GM19395 (cell line): ENCODE measurements around the gene CPA4.

Experiments used
- ATAC-seq: cut with Tn5 transposase; IDR thresholded peaks from one replicate; pipeline ENCODE4 v1.9.1; 2021; ENCODE audit warnings: mild to moderate bottlenecking, moderate library complexity; ENCODE audit not compliant: unreplicated experiment

The CPA4 gene

DNA sequence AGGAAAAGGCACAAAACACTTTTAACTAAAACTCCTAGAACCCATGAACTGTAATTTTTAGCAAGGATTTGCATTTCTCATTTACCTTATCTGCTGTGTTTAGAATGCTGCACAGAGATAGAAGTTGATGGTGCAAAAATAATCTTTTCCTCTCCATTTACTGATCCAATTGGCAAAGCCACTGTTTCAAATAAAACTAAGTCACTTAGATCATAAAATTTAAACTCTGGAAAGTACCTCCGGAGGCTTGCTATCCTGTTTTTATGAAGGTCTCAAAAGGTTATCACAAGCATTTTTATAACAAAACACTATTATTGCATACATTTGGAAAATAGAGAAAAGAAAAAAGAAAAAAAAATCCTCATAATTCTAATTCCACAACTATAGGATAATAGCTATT lies 18.7 kb upstream of the CPA4 start:
- ATAC-seq = no peak

DNA sequence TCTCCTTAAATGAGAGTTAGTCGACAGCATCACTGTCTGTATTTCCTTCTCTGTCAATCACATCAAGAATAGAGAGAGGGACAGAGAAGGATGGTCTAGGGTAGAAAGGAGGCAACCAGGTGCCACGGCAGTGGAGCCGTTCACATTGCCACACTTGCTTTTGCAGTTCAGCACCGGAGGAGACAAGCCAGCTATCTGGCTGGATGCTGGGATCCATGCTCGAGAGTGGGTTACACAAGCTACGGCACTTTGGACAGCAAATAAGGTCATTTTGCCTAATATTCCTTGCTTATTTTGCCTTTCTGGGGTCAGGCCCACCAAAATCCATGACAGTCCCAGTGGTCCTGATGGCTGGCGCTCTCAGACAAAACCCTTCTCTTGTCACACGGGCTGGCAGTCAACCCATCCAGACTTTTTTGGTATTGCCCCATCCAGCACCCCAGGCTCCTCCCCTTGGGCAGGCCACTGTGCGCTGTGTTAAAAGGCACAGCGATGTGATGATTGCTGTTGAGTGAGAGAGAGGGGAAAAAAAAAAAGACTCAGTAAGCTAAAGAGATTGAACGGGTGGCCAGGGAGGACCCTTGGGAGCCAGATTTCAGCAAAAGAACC lies 17.9 kb upstream of the CPA4 start:
- ATAC-seq = no peak

DNA sequence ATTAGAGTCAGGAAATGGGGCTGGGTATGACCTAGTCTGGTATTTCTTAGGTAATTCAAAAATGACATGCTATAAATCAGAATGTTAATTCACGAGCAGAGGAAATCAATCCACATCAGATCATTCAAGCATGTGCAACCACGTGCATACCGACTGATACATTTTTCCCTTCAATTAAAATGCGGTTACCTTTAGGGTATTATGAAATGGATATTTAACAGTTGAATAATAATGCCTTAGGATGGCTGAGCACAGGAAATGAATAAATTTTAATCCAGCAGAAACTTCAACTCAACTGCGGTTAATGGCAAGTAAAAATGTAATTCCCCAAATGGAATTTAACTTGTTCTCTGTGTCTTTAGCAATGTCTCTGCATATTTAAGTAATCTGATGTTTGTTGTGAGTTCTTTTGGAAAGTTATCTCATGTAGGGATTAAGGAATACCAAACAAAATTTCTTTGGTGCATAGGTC lies 17.1 kb upstream of the CPA4 start:
- no peak for ATAC-seq

DNA sequence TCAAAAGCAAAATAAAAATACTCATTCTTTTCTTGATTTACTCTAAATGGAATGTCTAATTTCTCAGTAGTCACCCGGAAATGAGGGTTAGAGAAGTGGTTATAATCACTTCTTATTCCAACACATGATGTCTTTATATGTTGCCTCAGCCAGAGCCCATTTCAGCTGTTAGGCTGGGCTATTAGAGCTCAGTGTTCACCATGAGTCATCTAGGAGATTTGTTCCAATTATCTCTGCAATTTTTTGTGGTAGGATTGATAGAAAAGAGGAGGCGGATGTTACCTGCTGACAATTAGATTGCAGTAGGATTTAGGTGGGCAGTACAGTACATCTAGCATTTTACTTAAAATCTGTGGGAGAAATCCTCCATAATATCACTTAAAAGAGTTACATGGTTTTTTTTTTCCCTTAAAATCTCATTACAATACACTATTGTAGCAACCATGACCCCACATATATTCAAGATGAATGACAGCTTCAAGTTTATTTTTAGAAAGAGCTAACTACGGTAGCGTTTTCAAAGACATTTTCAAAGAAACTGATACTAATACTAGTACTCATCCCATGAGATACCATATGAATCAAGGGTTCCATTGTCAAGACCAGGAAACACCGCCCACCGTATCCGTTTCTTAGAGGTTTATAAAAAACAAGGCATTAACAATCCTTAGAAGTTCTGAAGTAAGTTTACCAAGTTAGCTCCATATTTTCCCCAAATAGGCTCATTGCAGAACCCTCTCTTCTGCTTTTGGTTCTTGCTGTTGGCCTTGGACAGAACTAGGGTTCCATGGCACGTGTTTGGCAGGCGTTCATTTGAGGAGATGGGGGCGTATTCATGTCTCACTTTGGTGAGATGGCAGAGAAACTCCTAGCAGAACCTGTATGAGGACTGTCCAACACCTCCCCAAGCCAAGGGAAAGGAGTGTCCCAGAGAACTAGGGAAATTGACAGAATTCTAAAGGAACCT lies 15.9 kb upstream of the CPA4 start:
- ATAC-seq = no peak

DNA sequence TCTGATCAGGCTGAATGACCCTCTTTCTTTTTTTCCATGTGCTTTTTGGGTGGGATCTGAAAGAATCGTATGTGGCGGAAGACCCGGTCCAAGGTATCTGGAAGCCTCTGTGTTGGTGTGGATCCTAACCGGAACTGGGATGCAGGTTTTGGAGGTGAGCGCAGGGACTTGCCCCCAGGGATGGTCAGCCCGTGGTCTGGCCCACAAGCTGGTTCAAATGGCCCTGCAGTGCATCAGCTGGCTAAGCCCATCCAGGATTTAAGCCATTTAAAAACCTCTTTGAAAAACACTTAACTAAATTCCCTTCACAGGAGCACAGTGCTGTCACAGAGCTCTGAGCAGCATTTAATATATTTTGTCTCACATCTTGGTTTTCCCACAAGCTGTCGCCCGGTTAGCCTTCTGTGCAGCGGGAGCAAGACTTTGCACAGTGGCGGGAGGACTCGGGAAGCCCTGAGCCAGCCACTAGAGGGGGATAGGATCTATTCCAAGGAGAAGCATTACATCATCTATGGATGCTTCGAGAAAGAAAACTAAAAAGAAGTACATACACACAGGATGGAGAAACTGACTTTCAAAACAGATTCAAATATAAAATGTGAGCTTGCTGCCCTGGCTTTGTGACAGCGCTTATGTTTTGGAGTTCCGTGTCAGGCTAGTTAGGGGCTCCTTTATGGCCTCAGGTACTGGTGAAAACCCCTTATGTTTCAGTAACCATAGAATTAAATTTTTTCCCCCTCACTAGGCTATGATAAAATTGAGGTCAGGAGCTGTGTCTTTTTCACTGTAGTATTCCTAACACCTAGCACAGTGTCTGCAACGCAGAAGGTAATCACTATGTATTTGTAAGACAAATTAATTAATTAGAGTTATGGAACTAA lies 15.0 kb upstream of the CPA4 start:
- ATAC-seq = no peak

DNA sequence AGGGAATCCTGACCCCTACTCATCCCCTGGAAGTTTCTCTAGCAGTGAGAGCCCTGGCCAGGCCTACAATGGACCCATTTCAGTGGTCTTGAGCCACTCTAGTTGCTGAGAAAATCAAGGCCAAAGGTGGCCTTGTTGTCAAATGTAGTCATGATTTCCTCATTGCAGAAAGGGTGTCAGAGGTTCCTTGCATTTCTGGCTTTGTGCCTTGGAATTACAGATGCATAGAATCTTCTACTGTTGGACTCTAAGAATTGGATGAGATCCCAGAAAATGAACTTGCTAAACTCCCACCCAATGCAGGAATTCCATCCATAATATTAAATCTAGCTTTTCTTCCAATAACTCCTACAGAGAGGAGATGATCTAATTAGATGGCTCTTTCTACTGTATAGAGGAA lies 14.1 kb upstream of the CPA4 start:
- ATAC-seq = no peak

DNA sequence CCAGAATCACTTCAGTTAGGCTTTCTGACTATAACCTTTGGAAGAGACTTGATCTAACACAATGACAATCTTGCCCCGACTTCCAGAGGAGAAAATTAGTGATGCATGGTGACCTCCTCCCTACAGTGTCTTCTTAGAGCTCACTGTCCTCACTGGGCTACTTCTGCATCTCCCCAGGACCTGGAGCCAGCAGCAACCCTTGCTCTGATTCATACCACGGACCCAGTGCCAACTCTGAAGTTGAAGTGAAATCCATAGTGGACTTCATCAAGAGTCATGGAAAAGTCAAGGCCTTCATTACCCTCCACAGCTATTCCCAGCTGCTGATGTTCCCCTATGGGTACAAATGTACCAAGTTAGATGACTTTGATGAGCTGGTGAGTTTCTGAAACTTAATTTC lies 13.7 kb upstream of the CPA4 start:
- ATAC-seq = no peak

DNA sequence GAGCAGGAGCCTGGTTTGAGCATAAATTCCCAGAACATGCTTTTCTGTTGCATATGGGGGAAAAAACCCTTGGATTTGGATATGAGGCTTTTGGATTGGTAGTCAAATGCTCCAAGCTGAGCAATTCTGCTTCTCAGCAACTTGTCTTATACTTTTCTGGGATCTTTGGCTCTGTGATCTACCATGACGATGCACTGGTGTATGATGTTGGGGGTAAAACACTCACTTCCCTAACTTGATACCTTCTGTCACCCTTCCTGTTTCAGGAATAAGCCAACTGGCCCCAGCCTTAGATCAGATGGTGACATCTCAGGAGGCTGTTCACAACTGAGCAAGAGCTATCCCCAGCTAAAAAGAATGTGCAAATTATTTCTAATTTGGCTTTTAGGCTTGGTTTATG lies 13.1 kb upstream of the CPA4 start:
- no peak for ATAC-seq

DNA sequence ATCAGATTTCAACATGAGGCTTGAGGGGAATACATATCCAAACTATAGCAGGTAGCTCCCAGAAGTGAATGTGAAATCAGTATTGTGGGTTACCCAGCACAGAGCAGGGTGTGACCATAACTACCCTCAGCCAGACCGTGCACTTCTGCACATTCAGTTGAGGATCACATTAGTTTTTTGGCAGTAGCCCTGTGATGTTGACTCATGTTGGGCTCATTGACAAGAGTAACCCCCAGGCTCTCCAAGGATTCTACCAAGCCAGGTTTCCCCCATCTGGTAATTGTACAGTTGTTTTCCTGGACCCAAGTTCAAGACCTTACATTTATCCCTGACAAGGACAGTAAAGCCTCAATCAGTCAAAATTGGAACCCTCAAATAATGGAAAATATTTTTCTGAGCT lies 11.7 kb upstream of the CPA4 start:
- no peak for ATAC-seq

DNA sequence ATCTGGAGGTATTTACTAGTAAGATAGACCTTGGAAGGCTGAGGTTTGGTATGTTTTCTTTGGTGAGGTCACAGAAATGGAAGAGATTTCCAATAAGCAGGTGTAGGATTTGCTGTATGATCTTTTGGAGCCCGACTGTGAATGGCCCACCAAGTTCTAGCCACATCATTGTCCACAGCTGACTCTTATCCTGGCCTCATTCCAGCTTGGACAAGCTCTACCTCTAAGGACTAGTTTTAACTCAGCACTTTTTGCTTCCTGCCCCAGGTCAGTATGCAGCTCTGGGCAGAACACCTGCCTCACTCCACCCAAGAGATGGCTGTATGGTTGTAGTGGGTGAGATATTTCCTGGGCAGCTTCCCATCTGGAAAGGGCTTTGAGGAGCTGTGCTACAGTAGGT lies 6.1 kb upstream of the CPA4 start:
- no peak for ATAC-seq

DNA sequence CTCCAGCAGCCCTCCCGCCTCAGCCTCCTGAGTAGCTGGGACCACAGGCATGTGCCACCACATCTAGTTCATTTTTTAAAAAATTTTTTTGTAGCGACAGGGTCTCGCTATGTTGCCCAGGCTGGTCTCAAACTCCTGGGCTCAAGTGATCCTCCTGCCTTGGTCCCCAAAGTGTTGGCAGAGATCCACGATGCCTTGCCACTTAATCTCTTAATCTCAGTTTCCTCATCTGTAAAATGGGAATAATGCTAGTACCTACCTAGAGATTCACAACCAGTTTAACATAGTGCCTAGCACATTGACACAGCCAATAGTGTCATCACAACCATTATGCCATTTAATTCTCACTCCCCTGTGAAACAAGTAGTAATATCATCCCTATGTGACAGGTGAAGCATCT lies 4.8 kb upstream of the CPA4 start:
- no peak for ATAC-seq

DNA sequence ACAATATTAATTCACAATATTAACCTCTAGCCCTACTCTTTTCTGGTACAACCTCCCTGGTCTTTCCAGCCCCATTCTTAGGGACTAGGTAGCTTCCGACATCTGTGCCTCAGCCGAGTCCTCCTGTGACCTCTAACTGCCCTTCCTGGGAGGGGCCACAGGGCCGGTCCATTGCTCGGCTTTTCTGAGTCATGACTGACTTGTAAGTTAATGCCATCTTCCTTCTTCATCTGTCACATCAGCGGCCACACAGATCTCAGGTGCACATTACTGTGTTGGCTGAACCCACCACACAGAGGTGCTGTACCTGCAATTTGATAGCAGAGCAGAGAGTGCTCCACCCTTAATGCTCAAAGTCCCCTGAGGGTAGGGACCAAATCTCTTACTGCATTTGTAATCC lies 4.1 kb upstream of the CPA4 start:
- no peak for ATAC-seq

DNA sequence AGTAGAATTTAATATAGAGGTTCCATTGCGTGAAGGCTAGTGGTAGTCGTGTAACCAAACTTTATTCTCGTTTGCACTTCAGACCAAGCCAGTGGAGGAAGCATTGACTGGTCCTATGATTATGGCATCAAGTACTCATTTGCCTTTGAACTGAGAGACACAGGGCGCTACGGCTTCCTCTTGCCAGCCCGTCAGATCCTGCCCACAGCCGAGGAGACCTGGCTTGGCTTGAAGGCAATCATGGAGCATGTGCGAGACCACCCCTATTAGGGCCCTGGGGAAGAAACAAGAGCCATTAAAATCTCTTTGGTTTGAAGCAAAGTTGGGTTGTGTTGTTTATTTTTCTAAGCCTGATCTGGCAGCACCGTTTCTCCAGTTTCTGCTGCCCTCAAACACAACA lies 3.5 kb upstream of the CPA4 start:
- no peak for ATAC-seq

DNA sequence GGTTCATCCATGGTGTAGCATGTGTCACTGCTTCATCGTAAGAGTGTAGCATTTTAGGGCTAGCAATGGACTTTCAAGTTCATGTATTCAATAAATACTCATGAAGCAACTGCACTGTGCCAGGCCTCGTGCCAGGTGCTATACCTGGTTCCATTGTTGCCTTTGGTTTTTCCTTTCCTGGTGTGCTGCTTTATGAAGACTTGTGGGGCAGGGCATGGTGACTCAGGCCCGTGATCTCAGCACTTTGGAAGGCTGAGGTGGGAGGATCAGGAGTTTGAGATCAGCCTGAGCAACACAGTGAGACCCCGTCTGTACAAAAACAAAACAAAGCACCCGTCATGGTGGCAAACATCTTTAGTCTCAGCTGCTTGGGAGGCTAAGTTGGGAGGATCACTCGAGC lies 2.2 kb upstream of the CPA4 start:
- no peak for ATAC-seq

DNA sequence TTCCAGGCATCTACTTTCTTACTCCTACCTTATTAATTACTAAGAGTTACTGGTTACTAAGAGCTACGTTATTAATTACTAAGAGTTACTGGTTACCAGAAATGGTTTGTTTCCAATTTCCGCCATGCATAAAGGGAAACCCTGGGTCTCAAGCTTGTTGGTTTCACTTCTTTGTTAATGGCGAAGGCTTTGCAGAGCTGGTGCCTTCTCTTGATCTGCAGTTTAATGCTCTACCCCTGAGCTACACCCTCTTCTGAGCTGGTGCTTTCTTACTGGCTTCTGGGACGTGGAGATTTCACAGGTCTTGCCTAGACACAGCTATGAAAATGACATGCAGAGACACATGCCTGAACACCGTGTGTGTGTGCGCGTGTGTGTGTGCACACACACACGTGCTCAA lies 560 bp downstream of the CPA4 start:
- ATAC-seq = no peak

DNA sequence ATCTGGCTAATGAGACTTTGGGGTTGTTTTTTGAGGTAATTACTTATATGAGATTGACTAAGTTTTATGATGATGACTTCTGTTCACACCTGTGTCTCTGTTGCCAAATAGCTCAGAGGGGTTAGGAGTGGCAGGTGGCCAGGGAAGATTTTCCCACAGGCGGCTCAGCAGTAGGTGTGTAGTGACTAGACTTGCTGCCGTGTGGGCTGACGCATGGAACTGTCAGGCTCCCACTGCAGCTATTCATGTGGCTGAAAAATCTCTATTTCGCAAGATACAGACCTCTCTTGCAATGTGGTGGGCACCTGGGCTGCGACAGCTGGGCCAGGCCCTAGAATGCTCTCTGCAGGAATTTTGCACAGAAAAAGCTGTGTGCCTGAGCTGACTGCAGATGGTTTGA lies 1.4 kb downstream of the CPA4 start:
- ATAC-seq = no peak

DNA sequence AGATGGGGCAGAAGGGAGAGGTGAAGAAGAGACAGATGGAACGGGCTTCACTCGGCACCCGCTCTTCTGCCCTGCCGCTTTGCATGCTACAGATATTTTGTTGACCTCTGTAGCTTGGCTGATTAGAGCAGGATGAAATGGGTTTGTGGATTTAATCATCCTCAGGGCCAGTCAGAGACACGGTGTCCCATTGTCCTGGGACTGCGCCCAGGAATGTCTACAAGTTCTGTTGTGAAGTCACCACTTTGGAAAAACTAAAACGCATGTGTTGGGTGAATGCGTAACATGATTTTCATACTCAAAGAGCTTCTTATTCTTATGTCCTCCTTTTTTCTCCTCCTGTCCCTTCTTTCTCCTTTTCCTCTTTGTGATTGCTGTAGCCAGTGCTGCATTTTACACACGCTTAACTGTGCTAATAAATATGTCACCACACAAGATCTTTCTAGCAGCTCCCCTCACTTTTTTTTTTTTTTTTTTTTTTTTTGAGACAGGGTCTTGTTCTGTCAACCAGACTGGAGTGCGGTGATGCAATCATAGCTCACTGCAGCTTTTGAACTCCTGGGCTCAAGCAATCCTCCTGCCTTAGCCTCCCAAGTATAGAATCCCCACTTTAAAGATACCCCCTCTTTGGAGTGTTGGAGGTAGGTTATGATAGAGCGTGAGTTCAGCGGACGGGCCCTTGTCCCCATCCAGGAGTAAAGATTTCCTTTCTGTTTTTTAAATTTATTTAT lies 3.4 kb downstream of the CPA4 start:
- ATAC-seq = no peak

DNA sequence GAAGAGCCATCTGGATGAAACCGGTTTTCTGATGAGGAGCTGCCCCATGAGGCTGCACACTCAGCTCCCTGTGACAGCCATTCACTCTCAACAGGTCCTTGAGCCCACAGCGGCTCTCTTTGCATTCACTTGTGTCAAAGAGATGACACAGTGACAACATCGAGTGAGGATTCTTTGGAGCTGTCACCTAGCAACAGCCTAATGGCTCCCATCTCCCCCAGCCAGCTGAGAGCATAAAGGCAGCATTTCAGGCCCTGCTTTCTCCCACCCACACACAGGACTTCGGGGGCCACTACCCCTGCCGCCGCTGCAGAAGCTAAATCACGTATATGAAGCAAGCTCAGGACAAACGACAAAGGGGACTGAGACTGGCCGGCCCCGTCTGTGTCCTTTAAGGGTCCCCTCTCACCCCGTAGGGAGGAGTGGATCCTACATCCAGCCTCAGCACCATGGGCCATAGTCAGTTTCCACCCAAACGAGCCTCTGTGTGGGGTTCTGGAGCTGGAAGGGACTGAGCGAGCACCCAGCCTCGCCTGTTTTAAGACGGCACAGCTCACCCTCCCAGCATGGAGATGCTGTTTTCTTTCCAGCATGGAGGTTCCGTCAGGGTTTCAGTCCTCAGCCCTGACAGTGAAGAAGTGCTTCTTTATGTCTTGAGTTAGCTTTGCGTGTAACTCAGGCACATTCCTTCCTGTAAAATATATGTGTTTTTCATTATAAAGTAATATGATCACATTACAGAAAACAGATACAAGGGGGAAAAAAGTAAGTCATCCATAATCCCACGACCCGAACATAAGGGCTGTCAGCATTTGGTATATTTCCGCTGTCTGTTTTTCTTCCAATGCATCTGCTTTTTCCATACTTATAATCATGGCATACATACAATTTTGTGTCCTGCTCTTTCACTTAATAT lies 4.9 kb downstream of the CPA4 start:
- ATAC-seq = no peak

DNA sequence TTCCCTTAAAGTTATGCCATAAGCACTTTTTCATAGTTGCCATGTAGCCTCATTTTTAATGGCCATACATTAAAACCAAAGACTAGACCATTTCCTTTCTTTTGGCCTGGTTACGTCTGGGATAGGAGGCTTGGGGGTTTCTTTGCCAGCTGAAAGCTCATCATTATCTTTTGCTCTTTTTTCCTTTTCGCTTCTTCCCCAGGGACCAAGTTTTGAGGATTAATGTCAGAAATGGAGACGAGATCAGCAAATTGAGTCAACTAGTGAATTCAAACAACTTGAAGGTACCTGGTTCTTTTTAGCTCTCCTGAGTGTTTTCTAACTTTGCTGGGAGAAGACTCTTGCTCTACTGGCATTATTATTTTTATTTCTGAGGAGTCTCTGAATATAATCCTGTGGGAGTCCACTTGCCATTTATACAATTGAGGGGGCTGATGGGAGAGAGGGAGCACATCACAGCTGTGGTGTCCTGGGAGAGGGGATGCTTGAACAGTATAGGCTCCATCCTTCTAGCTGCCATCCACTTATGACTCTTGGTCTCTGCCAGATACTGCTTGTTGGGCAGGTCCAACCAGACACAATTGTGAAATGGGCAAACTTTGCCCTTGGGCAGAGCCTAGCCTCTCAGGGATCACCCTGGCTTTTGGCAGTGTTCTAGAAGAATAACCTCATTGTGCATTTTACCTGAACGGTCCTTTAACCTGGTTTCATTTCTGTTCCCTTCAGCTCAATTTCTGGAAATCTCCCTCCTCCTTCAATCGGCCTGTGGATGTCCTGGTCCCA lies 5.8 kb downstream of the CPA4 start:
- no peak for ATAC-seq
